Common myeloid progenitor, CD34-positive (primary cell): ENCODE data around the gene NRG2.
A peak's percentile ranks its signal among the peaks of the same experiment; 100 is the strongest.

Experiments
- CTCF ChIA-PET: fragments of 350-600 bp; sonication (Branson Sonifier 250); formaldehyde crosslinking; loops from one replicate; lab custom pipeline; 2021; ENCODE audit warnings: antibody characterized with exemption; lab: Charles Lee
- POLR2A ChIA-PET: fragments of 350-600 bp; sonication (Branson Sonifier 250); formaldehyde crosslinking; loops from one replicate; lab custom pipeline; 2021; ENCODE audit warnings: antibody characterized with exemption; lab: Charles Lee
- DNase-seq, 3 donors: peaks; one replicate each; pipeline versions ENCODE4 v3.0.0 to v3.0.0-alpha.2; 2013
- H3K27ac ChIP-seq, 2 experiments: 1 replicate in 1 of 2; 2 replicates in 1 of 2; pipeline ENCODE4 v1.7.0; 2013; ENCODE audit warnings: inconsistent platforms in 2 of 2, low read length in 2 of 2, mild to moderate bottlenecking in 2 of 2, low read depth in 1 of 2, moderate library complexity in 1 of 2; ENCODE audit not compliant: severe bottlenecking in 2 of 2, insufficient read depth in 1 of 2, poor library complexity in 1 of 2
- H3K27me3 ChIP-seq, 5 experiments: replicated peaks in 2 of 5; 1 replicate in 3 of 5; 2 replicates in 2 of 5; pipeline versions ENCODE4 v1.6.1 to v1.7.0; 2013; ENCODE audit warnings: low read length in 4 of 5, mild to moderate bottlenecking in 2 of 5, moderate library complexity in 2 of 5, inconsistent platforms in 1 of 5; ENCODE audit not compliant: insufficient read depth in 5 of 5, control insufficient read depth in 4 of 5
- H3K36me3 ChIP-seq, 4 experiments: 1 replicate in 2 of 4; 2 replicates in 2 of 4; pipeline versions ENCODE4 v1.6.1 to v1.7.0; 2013; ENCODE audit warnings: low read length in 3 of 4, control low read depth in 1 of 4, mild to moderate bottlenecking in 1 of 4; ENCODE audit not compliant: control insufficient read depth in 4 of 4, insufficient read depth in 4 of 4
- H3K4me1 ChIP-seq, 4 experiments: 1 replicate in 3 of 4; 2 replicates in 1 of 4; pipeline versions ENCODE4 v1.6.1 to v1.7.1; 2013; ENCODE audit warnings: low read length in 3 of 4, mild to moderate bottlenecking in 3 of 4, control low read depth in 1 of 4, inconsistent platforms in 1 of 4, moderate library complexity in 1 of 4; ENCODE audit not compliant: control insufficient read depth in 4 of 4, insufficient read depth in 4 of 4; ENCODE audit errors: control extremely low read depth in 1 of 4
- H3K4me3 ChIP-seq, 7 experiments: 1 replicate in 4 of 7; 2 replicates in 3 of 7; pipeline versions ENCODE4 v1.5.1 to v1.7.0; 2013; ENCODE audit warnings: mild to moderate bottlenecking in 7 of 7, low read length in 6 of 7, moderate library complexity in 6 of 7, inconsistent platforms in 2 of 7, low read depth in 2 of 7, control low read depth in 1 of 7; ENCODE audit not compliant: insufficient read depth in 4 of 7, control insufficient read depth in 1 of 7; ENCODE audit errors: extremely low read depth in 1 of 7
- H3K9me3 ChIP-seq, 5 experiments: 1 replicate in 4 of 5; 2 replicates in 1 of 5; pipeline versions ENCODE4 v1.6.1 to v1.7.1; 2013; ENCODE audit warnings: low read length in 4 of 5, mild to moderate bottlenecking in 2 of 5, inconsistent platforms in 1 of 5, low read depth in 1 of 5, moderate library complexity in 1 of 5; ENCODE audit not compliant: control insufficient read depth in 4 of 5, insufficient read depth in 2 of 5; ENCODE audit errors: control extremely low read depth in 1 of 5
- WGBS: methylation state at CpG from one replicate; pipeline ENCODE4 v1.1.5; 2013; ENCODE audit not compliant: insufficient coverage; 5-methylcytosine and 5-hydroxymethylcytosine counted together

NRG2 gene

DNA sequence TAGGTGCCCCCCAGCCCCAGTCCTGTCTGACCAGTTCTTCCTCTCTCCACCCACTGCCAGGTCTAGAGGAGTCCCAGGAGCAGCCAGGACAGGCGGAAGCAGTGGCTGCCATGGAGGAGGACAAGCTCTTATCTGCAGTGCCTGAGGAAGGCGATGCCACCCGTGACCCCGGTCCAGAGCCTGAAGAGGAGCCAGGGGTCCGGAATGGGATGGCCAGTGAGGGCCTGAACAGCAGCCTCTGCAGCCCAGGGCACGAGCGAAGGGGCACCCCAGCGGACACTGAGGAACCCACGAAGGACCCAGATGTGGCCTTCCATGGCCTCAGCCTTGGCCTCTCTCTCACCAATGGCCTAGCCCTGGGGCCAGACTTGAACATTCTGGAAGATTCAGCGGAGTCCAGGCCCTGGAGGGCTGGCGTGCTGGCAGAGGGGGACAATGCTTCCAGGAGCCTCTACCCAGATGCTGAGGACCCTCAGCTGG, 233.7 kb downstream of the NRG2 start:
- ChIA-PET CTCF (interaction anchor here (1.0 kb wide), 1 partner anchor 34 kb away, joined by 3 read pairs; no protein-coding TSS in a partner anchor), POLR2A (no interaction called here)
- peaks cover 0 to 10% (median 2%) of the 10 kb centered on the region in 5 experiments for H3K27me3 ChIP-seq
- no peak for DNase-seq
- no peak overlapping the region for H3K27ac ChIP-seq
- H3K4me3 ChIP-seq = no peak overlapping the region
- no peaks in the 10 kb centered on the region for H3K9me3 ChIP-seq
- H3K4me1 ChIP-seq = no peaks in the 10 kb centered on the region
- WGBS = 96% methylated on average over 9 of the region's 11 CpGs
- H3K36me3 ChIP-seq = no peaks in the 10 kb centered on the region

DNA sequence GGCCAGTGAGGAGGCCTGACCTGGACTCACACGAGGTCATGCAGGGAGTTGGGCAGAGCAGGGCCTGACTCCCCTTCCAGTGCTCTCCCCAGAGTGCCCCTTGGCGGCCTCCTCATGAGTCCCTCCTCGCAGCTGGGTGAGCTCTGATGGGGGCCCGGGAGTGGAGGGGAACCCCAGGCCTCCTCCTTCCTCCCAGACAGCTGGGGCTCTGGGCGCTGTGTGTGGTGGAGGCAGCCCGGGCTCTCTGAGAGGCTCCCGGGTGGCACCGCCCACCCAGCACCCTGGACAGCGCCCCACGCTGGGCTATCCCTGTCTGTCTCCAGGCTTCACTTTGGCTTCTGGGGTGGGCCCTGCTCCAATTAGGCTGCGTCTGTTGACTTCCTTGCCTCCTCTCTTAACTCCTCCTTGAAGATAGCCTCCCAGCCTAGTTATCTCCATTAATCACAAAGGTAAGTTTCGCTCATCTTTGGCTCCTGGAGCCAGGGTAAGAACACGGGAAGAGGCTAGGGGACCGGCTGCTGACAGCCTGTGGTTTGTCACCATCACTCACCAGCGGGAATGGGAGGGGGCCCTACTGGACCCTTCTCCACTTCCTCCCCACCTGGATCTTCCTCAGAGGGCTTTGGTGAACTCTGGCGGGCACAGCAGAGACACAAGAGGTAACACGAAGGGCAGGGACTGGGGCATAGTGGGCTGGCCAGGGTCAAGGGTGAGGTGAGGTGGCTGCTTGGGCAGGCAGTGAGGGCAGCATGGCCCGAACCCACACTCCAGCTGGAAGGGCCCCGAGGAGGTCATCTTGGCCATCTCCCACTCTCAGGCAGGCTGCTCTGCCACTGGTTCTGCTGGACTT, 234.4 kb downstream of the NRG2 start:
- WGBS = 60% methylated on average over 12 of the region's 19 CpGs
- CTCF ChIA-PET = interaction anchor here (1.0 to 3.4 kb wide), 4 partner anchors 11 to 35 kb away, joined by 3 to 9 read pairs (median 3); no protein-coding TSS in a partner anchor
- Histone ChIP-seq H3K4me1 (no peaks in the 10 kb centered on the region), H3K27ac (no peak overlapping the region), H3K9me3 (no peaks in the 10 kb centered on the region), H3K27me3 (peaks cover 0 to 10% (median 3%) of the 10 kb centered on the region in 5 experiments), H3K4me3 (no peak overlapping the region), H3K36me3 (no peaks in the 10 kb centered on the region)
- POLR2A ChIA-PET = no interaction called here
- peak in 2 of 3 donors; percentile 60 to 61 for DNase-seq

DNA sequence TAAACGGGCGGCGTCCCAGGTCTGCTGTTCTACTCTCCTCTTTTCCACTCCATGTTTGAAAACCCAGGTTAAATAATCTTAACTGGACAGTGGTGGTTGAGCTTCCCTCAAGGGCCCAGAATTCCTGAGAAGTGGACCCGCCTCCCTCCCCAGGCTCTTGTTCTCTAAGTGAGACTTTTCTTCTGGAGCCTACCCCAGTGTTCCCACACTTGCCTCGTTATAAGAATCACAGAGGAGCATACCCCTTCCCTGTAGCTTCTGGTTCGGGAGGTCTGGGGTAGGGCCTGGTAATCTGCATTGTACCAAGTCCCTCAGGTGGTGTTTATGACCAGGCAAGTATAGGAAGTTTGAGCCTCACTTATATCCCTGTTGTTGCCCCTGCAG, 235.5 kb downstream of the NRG2 start:
- ChIA-PET CTCF (interaction anchor here (1.0 to 3.4 kb wide), 5 partner anchors 10 to 21 kb away, joined by 3 to 9 read pairs (median 3); no protein-coding TSS in a partner anchor), POLR2A (no interaction called here)
- Histone ChIP-seq H3K4me1 (no peaks in the 10 kb centered on the region), H3K4me3 (no peak overlapping the region), H3K9me3 (no peaks in the 10 kb centered on the region), H3K27me3 (peaks cover 0 to 18% (median 3%) of the 10 kb centered on the region in 5 experiments), H3K36me3 (no peaks in the 10 kb centered on the region), H3K27ac (no peak overlapping the region)
- 100% methylated on average over 1 of the region's 6 CpGs for WGBS
- DNase-seq = no peak

DNA sequence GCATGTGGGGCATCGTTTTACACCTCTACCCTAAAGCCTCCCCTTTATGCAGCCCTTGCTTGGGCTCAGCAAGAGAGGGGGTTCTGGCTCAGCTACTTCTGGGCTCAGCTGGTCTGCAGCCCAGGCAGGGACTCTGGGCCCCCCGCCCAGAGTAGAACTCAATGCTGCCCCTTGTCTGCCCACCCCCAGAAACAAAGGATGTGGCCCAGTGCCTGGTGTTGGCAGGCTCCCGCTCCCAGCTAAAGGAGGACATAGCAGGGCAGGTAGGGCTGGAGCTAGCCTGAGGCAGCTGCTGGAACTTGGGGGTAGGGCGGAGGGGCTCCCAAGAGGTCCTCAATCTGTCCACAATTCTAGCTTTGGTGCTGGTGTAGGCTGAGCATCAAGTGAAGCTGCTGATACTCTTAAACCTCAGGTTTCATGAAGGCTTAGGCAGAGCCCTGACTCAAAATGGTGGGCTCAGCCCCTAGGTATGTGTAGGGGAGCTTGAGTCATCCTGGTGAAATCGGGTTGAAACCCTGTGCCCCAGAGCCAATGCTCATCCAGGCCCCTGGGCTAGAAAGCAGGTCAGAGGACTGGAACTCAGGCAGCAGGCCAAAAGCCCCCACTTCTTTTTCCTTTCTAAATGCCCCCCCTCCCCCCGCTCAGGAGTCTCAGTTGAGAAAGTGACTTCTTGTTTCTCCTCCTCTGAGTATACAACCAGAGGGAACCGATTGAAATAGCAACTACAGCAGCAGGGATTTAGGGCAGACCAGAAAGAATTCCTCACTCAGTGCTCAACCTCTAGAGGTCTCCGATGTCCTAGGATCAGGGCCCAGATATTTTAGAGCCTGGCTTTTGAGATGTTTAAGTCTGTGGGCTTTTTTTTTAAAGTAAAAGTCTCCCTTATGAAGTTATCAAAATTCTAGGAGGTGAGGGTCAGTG, 236.1 kb downstream of the NRG2 start:
- Histone ChIP-seq H3K27me3 (peaks cover 0 to 25% (median 6%) of the 10 kb centered on the region in 5 experiments), H3K27ac (no peak overlapping the region), H3K9me3 (no peaks in the 10 kb centered on the region), H3K4me3 (no peak overlapping the region), H3K36me3 (no peaks in the 10 kb centered on the region), H3K4me1 (no peaks in the 10 kb centered on the region)
- CTCF ChIA-PET = interaction anchor here (1.0 to 3.4 kb wide), 6 partner anchors 9 to 55 kb away, joined by 3 to 13 read pairs (median 6); no protein-coding TSS in a partner anchor
- POLR2A ChIA-PET = no interaction called here
- WGBS = 65% methylated on average over 7 of the region's 8 CpGs
- no peak for DNase-seq

DNA sequence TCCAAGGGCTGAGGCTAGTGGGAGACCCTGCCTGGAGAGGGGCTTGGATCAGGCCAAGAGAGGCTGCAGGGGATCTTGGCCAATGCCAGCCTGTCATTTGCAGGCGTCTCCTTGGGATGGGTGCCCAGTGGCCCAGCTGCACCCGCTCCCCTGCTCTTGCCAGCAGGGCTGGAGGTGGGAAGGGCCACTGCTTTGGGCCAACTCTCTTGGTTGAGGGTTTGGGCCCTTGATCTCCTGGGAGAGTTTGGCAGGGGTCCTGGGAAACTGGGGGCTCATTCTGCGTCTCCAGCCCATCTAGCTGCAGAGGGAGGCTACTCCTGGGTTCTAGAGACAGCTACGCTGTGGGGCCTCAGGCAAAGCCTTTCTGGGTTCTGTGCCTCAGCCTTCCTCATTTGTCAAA, 237.0 kb downstream of the NRG2 start:
- H3K36me3 ChIP-seq = no peaks in the 10 kb centered on the region
- H3K27ac ChIP-seq = no peak overlapping the region
- 96% methylated on average over 4 of the region's 4 CpGs for WGBS
- no peaks in the 10 kb centered on the region for H3K4me1 ChIP-seq
- DNase-seq = no peak
- ChIA-PET POLR2A (no interaction called here), CTCF (interaction anchor here (0.7 to 3.4 kb wide), 6 partner anchors 8 to 143 kb away, joined by 3 to 13 read pairs (median 6); no protein-coding TSS in a partner anchor)
- no peak overlapping the region for H3K4me3 ChIP-seq
- H3K27me3 ChIP-seq = peaks cover 0 to 34% (median 11%) of the 10 kb centered on the region in 5 experiments
- H3K9me3 ChIP-seq = no peaks in the 10 kb centered on the region

DNA sequence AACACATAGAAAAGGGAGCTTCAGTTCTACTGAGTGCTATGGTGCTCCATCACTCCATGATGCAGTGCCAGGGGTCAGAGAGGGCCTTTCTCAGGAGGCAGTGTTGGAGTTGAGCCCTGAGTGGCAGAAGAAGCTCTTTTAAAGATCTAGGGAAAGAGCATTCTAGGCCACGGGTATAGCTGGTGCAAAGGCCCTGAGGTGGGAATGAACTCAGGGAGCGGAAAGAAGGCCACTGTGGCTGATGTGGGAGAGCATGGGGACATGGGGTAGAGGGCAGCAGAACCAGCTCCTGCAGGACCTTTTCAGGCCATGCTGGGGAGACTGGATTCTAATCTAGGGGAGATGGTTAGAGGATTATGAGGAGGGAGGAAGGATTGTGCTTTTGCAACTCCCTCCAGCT, 237.6 kb downstream of the NRG2 start:
- WGBS = 88% methylated on average over 2 of the region's 2 CpGs

More for the DNA sequence above, 237.6 kb downstream of the NRG2 start:
- H3K9me3 ChIP-seq = no peaks in the 10 kb centered on the region
- no peaks in the 10 kb centered on the region for H3K36me3 ChIP-seq
- no peaks in the 10 kb centered on the region for H3K4me1 ChIP-seq
- ChIA-PET POLR2A (no interaction called here), CTCF (interaction anchor here (0.7 to 3.4 kb wide), 5 partner anchors 7 to 144 kb away, joined by 3 to 13 read pairs (median 4); no protein-coding TSS in a partner anchor)
- no peak for DNase-seq
- H3K4me3 ChIP-seq = no peak overlapping the region
- H3K27ac ChIP-seq = no peak overlapping the region
- H3K27me3 ChIP-seq = peaks cover 0 to 36% (median 11%) of the 10 kb centered on the region in 5 experiments
